ENCODE data around the gene PPP2R3B.

- TF ChIP-seq CTCF (IDR thresholded peaks at IDR 0.05) (no peak), POLR2A (IDR thresholded peaks at IDR 0.05) (no peak)
Measured at GRCh38 chrX:330726-331150, 56.0 kb downstream of the PPP2R3B start.

Measured in testis (tissue), 2 donors.